Measurements from ENCODE around the gene HAUS5.

HAUS5 gene

GRCh38 chr19:35637165-35637564 lies 24.6 kb downstream of the HAUS5 start:
- no peak for TF ChIP-seq MAX (IDR thresholded peaks at IDR 0.05; ENCODE audit: low read depth, low read length)
- no peak for TF ChIP-seq POLR2A (IDR thresholded peaks at IDR 0.05; ENCODE audit: extremely low read depth, insufficient read length)
- TF ChIP-seq CTCF (IDR thresholded peaks at IDR 0.05; ENCODE audit: low read depth, low read length) = no peak
- no peak for TF ChIP-seq MYC (IDR thresholded peaks at IDR 0.05; ENCODE audit: low read depth, low read length)
- H3K4me3 ChIP-seq (ENCODE audit: low read depth, low read length) = no peak overlapping the region
- no peak for DNase-seq (ENCODE audit: low read depth)

- TF ChIP-seq POLR2A (IDR thresholded peaks at IDR 0.05; ENCODE audit: extremely low read depth, insufficient read length) (no peak), CTCF (IDR thresholded peaks at IDR 0.05; ENCODE audit: low read depth, low read length) (no peak), MAX (IDR thresholded peaks at IDR 0.05; ENCODE audit: low read depth, low read length) (no peak), MYC (IDR thresholded peaks at IDR 0.05; ENCODE audit: low read depth, low read length) (no peak)
- H3K4me3 ChIP-seq (ENCODE audit: low read depth, low read length) = no peak overlapping the region
- DNase-seq (ENCODE audit: low read depth) = no peak
Observed at GRCh38 chr19:35639321-35639639, 26.7 kb downstream of the HAUS5 start.

- DNase-seq (ENCODE audit: low read depth) = no peak
- no peak for TF ChIP-seq MYC (IDR thresholded peaks at IDR 0.05; ENCODE audit: low read depth, low read length)
- no peak for TF ChIP-seq CTCF (IDR thresholded peaks at IDR 0.05; ENCODE audit: low read depth, low read length)
- TF ChIP-seq POLR2A (IDR thresholded peaks at IDR 0.05; ENCODE audit: extremely low read depth, insufficient read length) = no peak
- no peak for TF ChIP-seq MAX (IDR thresholded peaks at IDR 0.05; ENCODE audit: low read depth, low read length)
- no peak overlapping the region for H3K4me3 ChIP-seq (ENCODE audit: low read depth, low read length)
Observed at GRCh38 chr19:35639863-35640262, 27.3 kb downstream of the HAUS5 start.

GRCh38 chr19:35641515-35642151 lies 29.1 kb downstream of the HAUS5 start, which contains the start of gene ETV2:
ETV2 (plus strand) TSS chr19:35641745; CDS start chr19:35642461, 716 bp downstream.
- DNase-seq (ENCODE audit: low read depth) = peak; percentile 28
- no peak for TF ChIP-seq MAX (IDR thresholded peaks at IDR 0.05; ENCODE audit: low read depth, low read length)
- no peak for TF ChIP-seq CTCF (IDR thresholded peaks at IDR 0.05; ENCODE audit: low read depth, low read length)
- TF ChIP-seq POLR2A (IDR thresholded peaks at IDR 0.05; ENCODE audit: extremely low read depth, insufficient read length) = no peak
- TF ChIP-seq MYC (IDR thresholded peaks at IDR 0.05; ENCODE audit: low read depth, low read length) = no peak
- H3K4me3 ChIP-seq (ENCODE audit: low read depth, low read length) = no peak within 1 kb of the TSS

GRCh38 chr19:35642312-35642711 lies 29.8 kb downstream of the HAUS5 start:
- TF ChIP-seq CTCF (IDR thresholded peaks at IDR 0.05; ENCODE audit: low read depth, low read length) = no peak
- TF ChIP-seq POLR2A (IDR thresholded peaks at IDR 0.05; ENCODE audit: extremely low read depth, insufficient read length) = no peak
- no peak for TF ChIP-seq MAX (IDR thresholded peaks at IDR 0.05; ENCODE audit: low read depth, low read length)
- TF ChIP-seq MYC (IDR thresholded peaks at IDR 0.05; ENCODE audit: low read depth, low read length) = no peak
- DNase-seq (ENCODE audit: low read depth) = no peak
- H3K4me3 ChIP-seq (ENCODE audit: low read depth, low read length) = no peak overlapping the region

Data from NB4 (cell line).